HL-60 (cell line): ENCODE data around the gene SIPA1L3.

Experiments used
- CTCF ChIP-seq: IDR thresholded peaks from one replicate; pipeline ENCODE4 v1.5.1; 2011; ENCODE audit warnings: low read length, control low read depth, inconsistent platforms; ENCODE audit not compliant: insufficient read depth
- REST ChIP-seq: IDR thresholded peaks from 2 replicates; pipeline ENCODE4 v1.6.1; 2012; ENCODE audit warnings: low read depth; ENCODE audit not compliant: insufficient replicate concordance
- SPI1 ChIP-seq: IDR thresholded peaks from 2 replicates; pipeline ENCODE4 v1.6.1; 2012; ENCODE audit warnings: low read depth, mild to moderate bottlenecking, borderline replicate concordance

GRCh38 chr19:38170334-38170733 is 263.3 kb downstream of the SIPA1L3 start:
- TF ChIP-seq CTCF: no peak
- TF ChIP-seq REST: no peak
- no peak for TF ChIP-seq SPI1
